ENCODE results near the gene GSX1.

GSX1 gene

GRCh38 chr13:27835799-27836198 is 43.5 kb downstream of the GSX1 start:
- TF ChIP-seq GATA3 (IDR thresholded peaks at IDR 0.05; ENCODE audit: low read depth, low read length) (no peak), GATA2 (IDR thresholded peaks at IDR 0.05; ENCODE audit: low read depth, low read length) (no peak)

- TF ChIP-seq GATA3 (IDR thresholded peaks at IDR 0.05; ENCODE audit: low read depth, low read length) (no peak), GATA2 (IDR thresholded peaks at IDR 0.05; ENCODE audit: low read depth, low read length) (no peak)
Observed at GRCh38 chr13:27839809-27840467, 47.7 kb downstream of the GSX1 start.

GRCh38 chr13:27842571-27842970 is 50.3 kb downstream of the GSX1 start:
- TF ChIP-seq GATA2 (IDR thresholded peaks at IDR 0.05; ENCODE audit: low read depth, low read length), result no peak
- TF ChIP-seq GATA3 (IDR thresholded peaks at IDR 0.05; ENCODE audit: low read depth, low read length), result no peak

Data from SH-SY5Y (cell line).